ENCODE measurements around the gene DRC7. TPM values are rescaled to one million over a fixed set of nuclear protein-coding genes. Genes with fewer than 3 reads are reported as not detected.

DRC7 gene
- total RNA-seq, 1 donor from 2014 or later: 2.9 TPM

Other genes starting within 250 kb of the DRC7 start
- 60.6 and 78.1 TPM in 2 replicates for gene CIAPIN1, start 247.4 kb upstream of the DRC7 start, total RNA-seq
- 53.3 and 95.2 TPM in 2 replicates for gene COQ9, start 247.3 kb upstream of the DRC7 start, total RNA-seq
- 78.5 and 83.8 TPM in 2 replicates for gene POLR2C, start 232.1 kb upstream of the DRC7 start, total RNA-seq
- gene DOK4, start 208.3 kb upstream of the DRC7 start, total RNA-seq: 50.2 and 72.3 TPM in 2 replicates
- gene CCDC102A, start 158.2 kb upstream of the DRC7 start, total RNA-seq: 13.9 and 27.3 TPM in 2 replicates
- not detected in 2 replicates for gene ADGRG5, start 152.2 kb upstream of the DRC7 start, total RNA-seq
- gene ADGRG1, start 66.2 kb upstream of the DRC7 start, total RNA-seq: 38.9 and 305 TPM in 2 replicates
- not detected in 2 replicates for gene ADGRG3, start 26.5 kb upstream of the DRC7 start, total RNA-seq
- gene KATNB1, start 41.0 kb downstream of the DRC7 start, total RNA-seq: 23.8 and 31.8 TPM in 2 replicates
- gene KIFC3, start 107.7 kb downstream of the DRC7 start, total RNA-seq: 160 and 445 TPM in 2 replicates

Data from renal cortical epithelial cell (primary cell).